WTC11 (cell line): ENCODE measurements around the gene PRKN. TPM values are rescaled to one million over a fixed set of nuclear protein-coding genes. Genes with fewer than 3 reads are reported as not detected.

Experiments
- ATAC-seq: fragments of 200-7000 bp; cut with Tn5 transposase; 2 replicates; pipeline ENCODE4 v1.10.0; 2021; ENCODE audit warnings: mild to moderate bottlenecking, moderate library complexity
- CTCF ChIA-PET: fragments of 300-600 bp; sonication (Branson Sonifier 250); formaldehyde crosslinking; loops from one replicate; lab custom pipeline; 2021; ENCODE audit warnings: antibody characterized with exemption; lab: Charles Lee
- POLR2A ChIA-PET: fragments of 350-600 bp; sonication (Branson Sonifier 250); formaldehyde crosslinking; loops from one replicate; lab custom pipeline; 2021; ENCODE audit warnings: antibody characterized with exemption; lab: Charles Lee
- DNase-seq: peaks from one replicate; pipeline ENCODE4 v3.0.0; 2021; ENCODE audit warnings: low spot score
- H3K27ac Mint-ChIP-seq: 2 replicates; pipeline ENCODE4 v1.8.0; 2021; ENCODE audit warnings: mixed read lengths
- H3K27me3 Mint-ChIP-seq: 2 replicates; pipeline ENCODE4 v1.8.0; 2021; ENCODE audit warnings: low read depth, mild to moderate bottlenecking, moderate library complexity, mixed read lengths
- H3K36me3 Mint-ChIP-seq: 2 replicates; pipeline ENCODE4 v1.8.0; 2021; ENCODE audit warnings: mixed read lengths
- H3K4me1 Mint-ChIP-seq: 2 replicates; pipeline ENCODE4 v1.8.0; 2022; ENCODE audit warnings: mixed read lengths
- H3K4me3 Mint-ChIP-seq: 2 replicates; pipeline ENCODE4 v1.8.0; 2021; ENCODE audit warnings: mild to moderate bottlenecking, moderate library complexity, mixed read lengths
- H3K9me3 Mint-ChIP-seq: 2 replicates; pipeline ENCODE4 v1.8.0; 2021; ENCODE audit warnings: mixed read lengths
- AFF4 ChIP-seq: sonication (generic); formaldehyde crosslinking; IDR thresholded peaks from 2 replicates; pipeline ENCODE4 v1.8.1; 2023; ENCODE audit warnings: mild to moderate bottlenecking, missing genetic modification reagents, borderline replicate concordance
- ATF1 ChIP-seq: sonication (generic); formaldehyde crosslinking; IDR thresholded peaks from 2 replicates; pipeline ENCODE4 v1.8.1; 2023; ENCODE audit warnings: mild to moderate bottlenecking, moderate library complexity, missing genetic modification reagents
- ATF3 ChIP-seq: sonication (generic); formaldehyde crosslinking; conservative IDR thresholded peaks from 2 replicates; pipeline ENCODE4 v1.8.1; 2022; ENCODE audit warnings: mild to moderate bottlenecking, missing genetic modification reagents
- CREB1 ChIP-seq: sonication (generic); formaldehyde crosslinking; IDR thresholded peaks from 2 replicates; pipeline ENCODE4 v1.8.0; 2023; ENCODE audit warnings: mild to moderate bottlenecking, missing genetic modification reagents
- E2F1 ChIP-seq: sonication (generic); formaldehyde crosslinking; IDR thresholded peaks from 2 replicates; pipeline ENCODE4 v1.8.0; 2022; ENCODE audit warnings: mild to moderate bottlenecking, missing genetic modification reagents
- E2F5 ChIP-seq: sonication (generic); formaldehyde crosslinking; IDR thresholded peaks from 2 replicates; pipeline ENCODE4 v1.8.1; 2022; ENCODE audit warnings: mild to moderate bottlenecking, moderate library complexity, missing genetic modification reagents
- FOXK1 ChIP-seq: sonication (generic); formaldehyde crosslinking; IDR thresholded peaks from 2 replicates; pipeline ENCODE4 v1.8.0; 2022; ENCODE audit warnings: mild to moderate bottlenecking, moderate library complexity, missing genetic modification reagents
- IRF2 ChIP-seq: sonication (generic); formaldehyde crosslinking; IDR thresholded peaks from 2 replicates; pipeline ENCODE4 v1.8.0; 2022; ENCODE audit warnings: low read depth, missing genetic modification reagents, borderline replicate concordance
- JUN ChIP-seq: sonication (generic); formaldehyde crosslinking; IDR thresholded peaks from 2 replicates; pipeline ENCODE4 v1.8.0; 2023; ENCODE audit warnings: mild to moderate bottlenecking, missing genetic modification reagents
- MXD4 ChIP-seq: fragments of 250-450 bp; sonication (Bioruptor Pico); IDR thresholded peaks from 2 replicates; pipeline ENCODE4 v1.8.0; 2021; ENCODE audit warnings: mild to moderate bottlenecking, moderate library complexity, borderline replicate concordance
- MYBL2 ChIP-seq: sonication (generic); formaldehyde crosslinking; IDR thresholded peaks from 2 replicates; pipeline ENCODE4 v1.8.1; 2023; ENCODE audit warnings: mild to moderate bottlenecking, moderate library complexity, missing genetic modification reagents
- NFATC4 ChIP-seq: fragments of 250-450 bp; sonication (Bioruptor Pico); IDR thresholded peaks from 2 replicates; pipeline ENCODE4 v1.9.0; 2021; ENCODE audit warnings: mild to moderate bottlenecking
- RORB ChIP-seq: fragments of 250-450 bp; sonication (Bioruptor Pico); IDR thresholded peaks from 2 replicates; pipeline ENCODE4 v1.9.0; 2021; ENCODE audit warnings: mild to moderate bottlenecking
- SMAD3 ChIP-seq: sonication (generic); formaldehyde crosslinking; IDR thresholded peaks from 2 replicates; pipeline ENCODE4 v1.8.0; 2022; ENCODE audit warnings: missing genetic modification reagents, mild to moderate bottlenecking, borderline replicate concordance
- ZNF425 ChIP-seq: fragments of 250-450 bp; sonication (Bioruptor Pico); conservative IDR thresholded peaks from 2 replicates; pipeline ENCODE4 v1.9.0; 2021; ENCODE audit warnings: mild to moderate bottlenecking
- total RNA-seq: library from RNA; stranded (reverse); gene quantifications from 3 replicates; pipeline ENCODE4 v1.2.3, GENCODE V29; 2021
- TF ChIP-seq, protein P1 (sequence below): sonication (generic); formaldehyde crosslinking; IDR thresholded peaks from 2 replicates; pipeline ENCODE4 v1.8.1; 2023; ENCODE audit warnings: mild to moderate bottlenecking, missing genetic modification reagents
- TF ChIP-seq, protein P2 (sequence below): sonication (generic); formaldehyde crosslinking; IDR thresholded peaks from 2 replicates; pipeline ENCODE4 v1.8.1; 2022; ENCODE audit warnings: missing genetic modification reagents, borderline replicate concordance

The PRKN gene
- total RNA-seq, 1 experiment from 2014 or later = 0.59 TPM

DNA sequence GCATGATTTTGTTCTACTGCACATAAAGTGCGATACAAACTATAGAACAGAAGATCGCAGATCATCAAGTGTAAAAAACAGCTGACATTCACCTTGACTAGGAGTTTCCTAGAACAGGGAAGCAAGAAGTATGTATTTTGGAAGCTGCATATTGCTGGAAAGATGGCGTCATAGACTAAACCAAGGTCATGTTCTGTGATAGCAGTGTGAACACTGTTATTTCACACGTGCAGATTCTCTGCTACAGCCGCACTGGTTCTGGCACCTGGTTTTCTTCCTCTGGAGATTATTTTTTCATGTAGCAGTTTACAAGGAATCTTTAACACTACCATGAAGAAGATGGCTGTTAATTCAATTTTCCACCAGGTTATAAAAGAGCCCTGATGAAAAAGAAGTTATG is 681.2 kb downstream of the PRKN start (continued):
- TF ChIP-seq ATF3 (CRISPR knock-in tag) (no peak), FOXK1 (CRISPR knock-in tag) (no peak), AFF4 (no peak), SMAD3 (CRISPR knock-in tag) (no peak), MYBL2 (CRISPR knock-in tag) (no peak)
- TF ChIP-seq, protein P1, sequence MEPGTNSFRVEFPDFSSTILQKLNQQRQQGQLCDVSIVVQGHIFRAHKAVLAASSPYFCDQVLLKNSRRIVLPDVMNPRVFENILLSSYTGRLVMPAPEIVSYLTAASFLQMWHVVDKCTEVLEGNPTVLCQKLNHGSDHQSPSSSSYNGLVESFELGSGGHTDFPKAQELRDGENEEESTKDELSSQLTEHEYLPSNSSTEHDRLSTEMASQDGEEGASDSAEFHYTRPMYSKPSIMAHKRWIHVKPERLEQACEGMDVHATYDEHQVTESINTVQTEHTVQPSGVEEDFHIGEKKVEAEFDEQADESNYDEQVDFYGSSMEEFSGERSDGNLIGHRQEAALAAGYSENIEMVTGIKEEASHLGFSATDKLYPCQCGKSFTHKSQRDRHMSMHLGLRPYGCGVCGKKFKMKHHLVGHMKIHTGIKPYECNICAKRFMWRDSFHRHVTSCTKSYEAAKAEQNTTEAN (CRISPR knock-in tag) = no peak

- no peak for ATAC-seq
- H3K36me3 Mint-ChIP-seq = no peaks in the 10 kb centered on the region
Observed at GRCh38 chr6:162032620-162033019, 694.9 kb downstream of the PRKN start.

More at GRCh38 chr6:162032620-162033019, 694.9 kb downstream of the PRKN start:
- Mint-ChIP-seq H3K4me3 (no peak overlapping the region), H3K27me3 (no peaks in the 10 kb centered on the region), H3K27ac (no peak overlapping the region), H3K9me3 (peaks cover 5% of the 10 kb centered on the region; the same call in 1 of the 2 replicates), H3K4me1 (no peaks in the 10 kb centered on the region)
- TF ChIP-seq CREB1 (no peak), RORB (CRISPR knock-in tag) (no peak), ATF1 (CRISPR knock-in tag) (no peak), E2F1 (CRISPR knock-in tag) (no peak), MXD4 (CRISPR knock-in tag) (no peak), FOXK1 (CRISPR knock-in tag) (no peak), JUN (CRISPR knock-in tag) (no peak), NFATC4 (no peak), IRF2 (no peak), SMAD3 (CRISPR knock-in tag) (no peak), E2F5 (CRISPR knock-in tag) (no peak), ZNF425 (CRISPR knock-in tag) (no peak)
- TF ChIP-seq, protein P2, sequence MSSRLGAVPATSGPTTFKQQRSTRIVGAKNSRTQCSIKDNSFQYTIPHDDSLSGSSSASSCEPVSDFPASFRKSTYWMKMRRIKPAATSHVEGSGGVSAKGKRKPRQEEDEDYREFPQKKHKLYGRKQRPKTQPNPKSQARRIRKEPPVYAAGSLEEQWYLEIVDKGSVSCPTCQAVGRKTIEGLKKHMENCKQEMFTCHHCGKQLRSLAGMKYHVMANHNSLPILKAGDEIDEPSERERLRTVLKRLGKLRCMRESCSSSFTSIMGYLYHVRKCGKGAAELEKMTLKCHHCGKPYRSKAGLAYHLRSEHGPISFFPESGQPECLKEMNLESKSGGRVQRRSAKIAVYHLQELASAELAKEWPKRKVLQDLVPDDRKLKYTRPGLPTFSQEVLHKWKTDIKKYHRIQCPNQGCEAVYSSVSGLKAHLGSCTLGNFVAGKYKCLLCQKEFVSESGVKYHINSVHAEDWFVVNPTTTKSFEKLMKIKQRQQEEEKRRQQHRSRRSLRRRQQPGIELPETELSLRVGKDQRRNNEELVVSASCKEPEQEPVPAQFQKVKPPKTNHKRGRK (CRISPR knock-in tag) = no peak
- ChIA-PET POLR2A (no interaction called here), CTCF (no interaction called here)
- DNase-seq = no peak
